HepG2 (cell line): ENCODE results near the gene QKI. TPM values are rescaled to one million over a fixed set of nuclear protein-coding genes. Genes with fewer than 3 reads are reported as not detected.

ENCODE experiments used
- CBX1 ChIP-seq: IDR thresholded peaks from one replicate; pipeline ENCODE4 v1.6.1; 2016; ENCODE audit warnings: antibody characterized with exemption, low read depth
- CBX5 ChIP-seq: sonication (generic); formaldehyde crosslinking; IDR thresholded peaks from 2 replicates; pipeline ENCODE4 v1.4.0; 2020; ENCODE audit warnings: missing genetic modification reagents, borderline replicate concordance
- DMAP1 ChIP-seq: IDR thresholded peaks from 2 replicates; pipeline ENCODE4 v1.6.1; 2016
- ESRRA ChIP-seq: sonication (generic); formaldehyde crosslinking; IDR thresholded peaks from 2 replicates; pipeline ENCODE4 v1.5.1; 2020; ENCODE audit warnings: mild to moderate bottlenecking, low read depth, missing genetic modification reagents
- KDM2A ChIP-seq: sonication (generic); formaldehyde crosslinking; IDR thresholded peaks from 2 replicates; pipeline ENCODE4 v1.4.0; 2020; ENCODE audit warnings: low read depth, missing genetic modification reagents, borderline replicate concordance
- MBNL3 ChIP-seq: fragments of 250-450 bp; sonication (Bioruptor Pico); conservative IDR thresholded peaks from 2 replicates; pipeline ENCODE4 v1.8.0; 2022; ENCODE audit warnings: mild to moderate bottlenecking, inconsistent platforms
- MTF2 ChIP-seq: sonication (generic); formaldehyde crosslinking; IDR thresholded peaks from 2 replicates; pipeline ENCODE4 v1.5.0; 2020; ENCODE audit warnings: missing genetic modification reagents, borderline replicate concordance
- NONO ChIP-seq, 2 experiments: fragments of 450-650 bp in 1 of 2; sonication (generic) in 1 of 2; formaldehyde crosslinking in 1 of 2; IDR thresholded peaks in 1 of 2; conservative IDR thresholded peaks in 1 of 2; 2 replicates each; pipeline versions ENCODE4 v1.6.1 to v1.8.0; 2017 to 2022; ENCODE audit warnings: mild to moderate bottlenecking in 1 of 2, missing genetic modification reagents in 1 of 2, moderate library complexity in 1 of 2
- POLR2G ChIP-seq: fragments of 200-400 bp; formaldehyde crosslinking; IDR thresholded peaks from 2 replicates; pipeline ENCODE4 v1.6.1; 2018; ENCODE audit warnings: mild to moderate bottlenecking, low read depth, low read length, moderate library complexity
- SNRNP70 ChIP-seq: fragments of 200-400 bp; formaldehyde crosslinking; IDR thresholded peaks from 2 replicates; pipeline ENCODE4 v1.6.1; 2017; ENCODE audit warnings: mild to moderate bottlenecking, low read depth, low read length, moderate library complexity
- TAF15 ChIP-seq: fragments of 200-400 bp; formaldehyde crosslinking; IDR thresholded peaks from one replicate; pipeline ENCODE4 v1.6.1; 2018; ENCODE audit warnings: mild to moderate bottlenecking, low read depth, low read length; ENCODE audit not compliant: poor library complexity, severe bottlenecking
- ZBTB4 ChIP-seq: sonication (generic); formaldehyde crosslinking; IDR thresholded peaks from 2 replicates; pipeline ENCODE4 v1.4.0; 2020; ENCODE audit warnings: missing genetic modification reagents, mild to moderate bottlenecking, borderline replicate concordance
- ZNF451 ChIP-seq: sonication (generic); formaldehyde crosslinking; IDR thresholded peaks from 2 replicates; pipeline ENCODE4 v1.5.0; 2020; ENCODE audit warnings: mild to moderate bottlenecking, missing genetic modification reagents
- ZNF547 ChIP-seq: sonication (generic); formaldehyde crosslinking; IDR thresholded peaks from 2 replicates; pipeline ENCODE4 v1.5.1; 2020; ENCODE audit warnings: mild to moderate bottlenecking, missing genetic modification reagents
- ZNF724P ChIP-seq: sonication (generic); formaldehyde crosslinking; IDR thresholded peaks from 2 replicates; pipeline ENCODE4 v1.8.0; 2022; ENCODE audit warnings: missing genetic modification reagents, borderline replicate concordance
- ZNF772 ChIP-seq: sonication (generic); formaldehyde crosslinking; IDR thresholded peaks from 2 replicates; pipeline ENCODE4 v1.5.0; 2020; ENCODE audit warnings: mild to moderate bottlenecking, missing genetic modification reagents
- ZNF879 ChIP-seq: sonication (generic); formaldehyde crosslinking; IDR thresholded peaks from 2 replicates; pipeline ENCODE4 v1.8.1; 2023; ENCODE audit warnings: missing genetic modification reagents
- ZXDC ChIP-seq: sonication (generic); formaldehyde crosslinking; IDR thresholded peaks from 2 replicates; pipeline ENCODE4 v1.5.0; 2020; ENCODE audit warnings: mild to moderate bottlenecking, missing genetic modification reagents
- polyA plus RNA-seq, 8 experiments: library from polyadenylated mRNA; depleted of rRNA in 3 of 8; stranded (reverse) in 7 of 8; unstranded in 1 of 8; fragments of >200 nt; fragmentation: Illumina TruSeq in 4 of 8; extraction: Trizol in 4 of 8; gene quantifications; 2 replicates each; pipeline versions ENCODE4 v1.2.1 to v1.2.3, GENCODE V29; 2011 to 2016; ENCODE audit warnings: low read depth in 4 of 8, missing spikeins in 1 of 8, mixed read lengths in 1 of 8; ENCODE audit not compliant: insufficient read depth in 1 of 8
- total RNA-seq, 5 experiments: library from RNA; depleted of rRNA; stranded (reverse); fragments of >200 nt; fragmentation: Illumina TruSeq; extraction: Trizol; gene quantifications; 2 replicates each; pipeline ENCODE4 v1.2.3, GENCODE V29; 2016; ENCODE audit warnings: low read depth in 1 of 5
- TF ChIP-seq, protein P1 (sequence below): sonication (generic); formaldehyde crosslinking; IDR thresholded peaks from 2 replicates; pipeline ENCODE4 v1.8.1; 2023; ENCODE audit warnings: mild to moderate bottlenecking, moderate library complexity, missing genetic modification reagents
- TF ChIP-seq, protein P2 (sequence below): sonication (generic); formaldehyde crosslinking; IDR thresholded peaks from 2 replicates; pipeline ENCODE4 v1.4.0; 2020; ENCODE audit warnings: missing genetic modification reagents

Gene QKI
- total and polyA plus RNA-seq, 2 of the 13 experiments (the other 11 are each of a cell fraction or from before 2014, with no cell fraction given), result 136 to 137 TPM

- TF ChIP-seq ZBTB4 (no peak), POLR2G (peak; percentile 95), CBX1 (peak; percentile 31), MBNL3 (peak; percentile 57; the same call in 1 of the 2 replicates), ZNF451 (CRISPR knock-in tag) (peak; percentile 28; the same call in 1 of the 2 replicates), ZXDC (CRISPR knock-in tag) (0 out of 2 replicates have a peak, but pooled peaks have one; percentile 88), DMAP1 (CRISPR knock-in tag) (peak; percentile 71; the same call in 1 of the 2 replicates), MTF2 (CRISPR knock-in tag) (no peak), ZNF547 (peak; percentile 96), SNRNP70 (no peak), TAF15 (peak; percentile 52), ZNF772 (CRISPR knock-in tag) (peak; percentile 59; the same call in 1 of the 2 replicates), ZNF879 (CRISPR knock-in tag) (peak; percentile 80; the same call in 1 of the 2 replicates), ESRRA (CRISPR knock-in tag) (0 out of 2 replicates have a peak, but pooled peaks have one; percentile 14), NONO (IDR thresholded peaks at IDR 0.05) (no peak), NONO (CRISPR knock-in tag; conservative IDR thresholded peaks at IDR 0.05) (peak; percentile 93), ZNF724P (CRISPR knock-in tag) (peak; percentile 31; the same call in 1 of the 2 replicates), CBX5 (CRISPR knock-in tag) (no peak), KDM2A (CRISPR knock-in tag) (peak; percentile 78)
- TF ChIP-seq, protein P1, sequence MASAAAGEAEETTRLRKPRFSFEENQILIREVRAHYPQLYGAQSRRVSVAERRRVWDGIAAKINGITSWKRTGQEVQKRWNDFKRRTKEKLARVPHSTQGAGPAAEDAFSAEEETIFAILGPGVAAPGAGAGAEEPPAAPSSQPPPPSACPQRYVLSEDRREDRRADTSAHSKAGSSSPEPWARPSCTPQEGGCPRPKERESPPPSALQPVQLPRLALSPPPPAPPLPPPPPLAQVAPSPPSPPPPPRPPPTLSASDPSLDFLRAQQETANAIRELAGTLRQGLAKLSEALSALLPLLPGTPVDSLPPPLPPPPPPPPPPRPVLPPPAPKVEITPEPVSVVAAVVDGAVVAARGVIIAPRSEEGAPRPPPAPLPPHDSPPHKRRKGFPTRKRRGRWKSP (CRISPR knock-in tag), result peak; percentile 80
- TF ChIP-seq, protein P2, sequence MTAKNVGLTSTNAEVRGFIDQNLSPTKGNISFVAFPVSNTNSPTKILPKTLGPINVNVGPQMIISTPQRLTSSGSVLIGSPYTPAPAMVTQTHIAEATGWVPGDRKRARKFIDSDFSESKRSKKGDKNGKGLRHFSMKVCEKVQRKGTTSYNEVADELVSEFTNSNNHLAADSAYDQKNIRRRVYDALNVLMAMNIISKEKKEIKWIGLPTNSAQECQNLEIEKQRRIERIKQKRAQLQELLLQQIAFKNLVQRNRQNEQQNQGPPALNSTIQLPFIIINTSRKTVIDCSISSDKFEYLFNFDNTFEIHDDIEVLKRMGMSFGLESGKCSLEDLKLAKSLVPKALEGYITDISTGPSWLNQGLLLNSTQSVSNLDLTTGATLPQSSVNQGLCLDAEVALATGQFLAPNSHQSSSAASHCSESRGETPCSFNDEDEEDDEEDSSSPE, result peak; percentile 83; the same call in 1 of the 2 replicates
Observed at GRCh38 chr6:163413345-163414116, 987 bp upstream of the QKI start (continued).
